ENCODE results near the gene RRAGD.

GRCh38 chr6:89372506-89372901 lies 39.6 kb downstream of the RRAGD start:
- TF ChIP-seq CTCF (IDR thresholded peaks at IDR 0.05) (no peak), ZFX (IDR thresholded peaks at IDR 0.05; ENCODE audit: borderline replicate concordance) (no peak)
